GM12878 (cell line): ENCODE results near the gene LCN1. TPM values are rescaled to one million over a fixed set of nuclear protein-coding genes. Genes with fewer than 3 reads are reported as not detected.

ENCODE experiments used
- MYC ChIP-seq: IDR thresholded peaks from 2 replicates; pipeline ENCODE4 v1.6.1; 2011; ENCODE audit warnings: mild to moderate bottlenecking, low read length, moderate library complexity, inconsistent platforms; ENCODE audit not compliant: insufficient read depth, insufficient replicate concordance, insufficient read length, severe bottlenecking
- PRDM15 ChIP-seq: fragments of 450-650 bp; formaldehyde crosslinking; IDR thresholded peaks from 2 replicates; pipeline ENCODE4 v1.4.0; 2020; ENCODE audit warnings: mild to moderate bottlenecking, moderate library complexity
- RAD21 ChIP-seq: IDR thresholded peaks from 2 replicates; pipeline ENCODE4 v1.6.1; 2011; ENCODE audit warnings: mild to moderate bottlenecking, low read depth, low read length, moderate library complexity; ENCODE audit not compliant: insufficient read depth
- RELA ChIP-seq: fragments of 450-650 bp; IDR thresholded peaks from 2 replicates; pipeline ENCODE4 v1.8.0; 2014; ENCODE audit warnings: borderline replicate concordance; ENCODE audit not compliant: partially characterized antibody
- SREBF2 ChIP-seq: IDR thresholded peaks from 2 replicates; pipeline ENCODE4 v1.6.1; 2012; ENCODE audit warnings: mild to moderate bottlenecking, low read length
- ZBTB40 ChIP-seq: fragments of 450-650 bp; IDR thresholded peaks from 2 replicates; pipeline ENCODE4 v1.6.1; 2016; ENCODE audit warnings: mild to moderate bottlenecking, moderate library complexity, borderline replicate concordance
- ZNF622 ChIP-seq: fragments of 450-650 bp; IDR thresholded peaks from 2 replicates; pipeline ENCODE4 v1.6.1; 2017; ENCODE audit warnings: mild to moderate bottlenecking, inconsistent platforms
- polyA plus RNA-seq, 11 experiments: library from polyadenylated mRNA; depleted of rRNA in 4 of 11; unstranded in 6 of 11; stranded (reverse) in 5 of 11; fragments of >200 nt; fragmentation: Nextera tagmentation in 4 of 11; fragmentation: Illumina TruSeq in 1 of 11; extraction: Ambion mirVana in 4 of 11; extraction: Trizol in 1 of 11; gene quantifications; 1 replicate in 1 of 11; 2 replicates in 10 of 11; pipeline versions ENCODE4 v1.2.1 to v1.2.3, GENCODE V29; 2011 to 2016; ENCODE audit warnings: inconsistent platforms in 2 of 11, missing spikeins in 2 of 11, low read depth in 1 of 11
- total RNA-seq, 4 experiments: library from RNA; depleted of rRNA in 3 of 4; stranded (reverse); fragments of >200 nt in 3 of 4; fragmentation: Illumina TruSeq in 1 of 4; extraction: Trizol in 1 of 4; gene quantifications; 2 replicates each; pipeline versions ENCODE4 v1.2.1 to v1.2.3, GENCODE V29; 2013 to 2021
- TF ChIP-seq, protein P1 (sequence below): IDR thresholded peaks from 2 replicates; pipeline ENCODE4 v1.6.1; 2012; ENCODE audit warnings: low read length, inconsistent platforms

LCN1 gene
- total and polyA plus RNA-seq, 10 of the 15 experiments (the other 5 are each of a cell fraction or from before 2014, with no cell fraction given): not detected

DNA sequence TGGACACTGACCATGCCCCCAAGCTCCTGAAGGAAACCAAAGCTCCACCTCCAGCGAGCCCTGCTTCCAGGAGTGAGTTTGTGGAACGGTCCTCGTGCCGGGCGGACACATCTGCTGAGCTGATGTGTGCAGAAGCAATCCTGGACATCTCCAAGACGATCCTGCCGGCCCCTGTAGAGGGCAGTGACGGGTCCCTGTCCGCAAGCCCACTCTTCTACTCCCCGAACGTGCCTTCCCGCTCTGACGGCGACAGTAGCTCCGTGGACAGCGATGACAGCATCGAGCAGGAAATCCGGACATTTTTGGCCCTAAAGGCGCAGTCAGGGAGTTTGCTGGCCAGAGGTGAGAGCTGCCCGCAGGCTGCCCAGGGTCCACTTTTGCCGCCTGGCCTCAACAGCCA, 35.4 kb upstream of the LCN1 start (continued):
- TF ChIP-seq MYC (no peak), SREBF2 (no peak), RAD21 (no peak), PRDM15 (no peak), ZBTB40 (no peak), ZNF622 (no peak), RELA (no peak)
- TF ChIP-seq, protein P1, sequence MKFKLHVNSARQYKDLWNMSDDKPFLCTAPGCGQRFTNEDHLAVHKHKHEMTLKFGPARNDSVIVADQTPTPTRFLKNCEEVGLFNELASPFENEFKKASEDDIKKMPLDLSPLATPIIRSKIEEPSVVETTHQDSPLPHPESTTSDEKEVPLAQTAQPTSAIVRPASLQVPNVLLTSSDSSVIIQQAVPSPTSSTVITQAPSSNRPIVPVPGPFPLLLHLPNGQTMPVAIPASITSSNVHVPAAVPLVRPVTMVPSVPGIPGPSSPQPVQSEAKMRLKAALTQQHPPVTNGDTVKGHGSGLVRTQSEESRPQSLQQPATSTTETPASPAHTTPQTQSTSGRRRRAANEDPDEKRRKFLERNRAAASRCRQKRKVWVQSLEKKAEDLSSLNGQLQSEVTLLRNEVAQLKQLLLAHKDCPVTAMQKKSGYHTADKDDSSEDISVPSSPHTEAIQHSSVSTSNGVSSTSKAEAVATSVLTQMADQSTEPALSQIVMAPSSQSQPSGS: no peak
- TF ChIP-seq, all 136 proteins: peak for 0
